ENCODE measurements around the gene GRAPL. TPM values are rescaled to one million over a fixed set of nuclear protein-coding genes. Genes with fewer than 3 reads are reported as not detected.
"Not testable (repeated sequence)": the region's sequence is repeated elsewhere in the genome, so short reads cannot be mapped to it uniquely, and the experiment has no call there.

Gene GRAPL
- total RNA-seq, 1 donor from 2014 or later = 8.3 TPM

GRCh38 chr17:19145471-19145870, 18.1 kb downstream of the GRAPL start:
- intact Hi-C loops (cut with micrococcal nuclease); H3K4me3 Mint-ChIP-seq; H3K9me3 Mint-ChIP-seq; DNase-seq (ENCODE audit: low spot score); H3K27me3 Mint-ChIP-seq (ENCODE audit: insufficient read depth); H3K4me1 Mint-ChIP-seq (ENCODE audit: low read depth); H3K36me3 Mint-ChIP-seq (ENCODE audit: low read depth); H3K27ac Mint-ChIP-seq: not testable (repeated sequence)

DNA sequence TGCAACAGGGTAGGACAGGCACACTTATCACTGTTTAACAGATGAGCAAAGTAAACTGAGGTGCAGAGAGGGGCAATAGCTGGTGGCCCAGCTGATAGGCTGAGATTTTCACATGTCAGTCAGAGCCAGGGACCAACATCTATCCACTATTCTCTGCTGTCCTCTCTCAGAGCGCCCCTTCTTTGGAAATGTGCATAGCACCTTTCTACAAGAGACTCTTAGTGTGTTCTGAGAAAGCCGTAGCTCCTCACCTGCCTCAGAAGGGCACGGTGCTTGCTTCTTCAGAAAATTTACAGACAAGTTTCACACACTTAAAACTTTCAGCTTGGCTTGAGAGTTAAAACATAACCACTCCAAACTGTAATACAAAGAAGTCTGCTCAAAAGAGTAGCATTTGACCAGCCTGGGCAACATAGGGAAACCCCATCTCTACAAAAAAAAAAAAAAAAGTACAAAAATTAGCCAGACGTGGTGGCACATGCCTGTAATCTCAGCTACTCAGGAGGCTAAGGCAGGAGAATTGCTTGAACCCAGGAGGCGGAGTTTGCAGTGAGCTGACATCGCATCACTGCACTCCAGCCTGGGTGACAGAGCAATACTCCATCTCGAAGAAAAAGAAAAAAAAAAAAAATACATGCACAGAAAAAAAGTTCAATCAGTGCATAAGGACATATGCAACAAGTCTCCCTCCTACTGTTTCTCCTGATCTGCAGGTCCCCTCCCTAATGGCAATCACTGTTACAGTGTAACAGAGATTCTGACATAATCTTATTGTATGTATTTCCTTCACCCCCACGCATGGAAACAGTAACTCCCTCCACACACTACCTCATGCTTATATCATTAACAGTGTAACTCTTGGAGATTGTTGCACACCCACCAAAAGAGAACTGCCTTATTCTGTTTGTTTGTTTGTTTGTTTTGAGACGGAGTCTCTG, 23.6 kb downstream of the GRAPL start:
- intact Hi-C loops (cut with micrococcal nuclease); H3K9me3 Mint-ChIP-seq; H3K36me3 Mint-ChIP-seq (ENCODE audit: low read depth); H3K4me3 Mint-ChIP-seq; H3K27ac Mint-ChIP-seq; DNase-seq (ENCODE audit: low spot score); H3K4me1 Mint-ChIP-seq (ENCODE audit: low read depth); H3K27me3 Mint-ChIP-seq (ENCODE audit: insufficient read depth): not testable (repeated sequence)

DNA sequence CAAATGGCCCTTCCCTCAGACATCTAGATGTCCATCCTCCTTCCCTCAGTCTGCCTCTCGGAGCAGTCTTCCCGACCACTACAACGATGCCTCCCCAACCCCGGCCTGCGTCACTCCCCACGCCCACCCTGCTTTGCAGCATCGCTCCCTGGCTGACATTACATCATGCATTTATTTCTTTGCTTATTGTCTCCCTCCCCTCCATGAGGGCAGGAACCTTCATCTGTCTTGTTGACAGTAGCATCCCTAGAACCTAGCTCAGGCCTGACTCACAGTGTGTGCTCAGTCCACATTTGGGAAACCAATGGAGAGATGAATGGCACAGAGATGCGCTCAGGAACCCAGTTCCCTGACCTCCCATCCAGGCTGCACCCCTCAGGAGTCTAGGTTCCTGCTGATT, 30.2 kb downstream of the GRAPL start:
- H3K27ac Mint-ChIP-seq; H3K27me3 Mint-ChIP-seq (ENCODE audit: insufficient read depth); intact Hi-C loops (cut with micrococcal nuclease); H3K4me3 Mint-ChIP-seq; H3K36me3 Mint-ChIP-seq (ENCODE audit: low read depth); H3K4me1 Mint-ChIP-seq (ENCODE audit: low read depth); H3K9me3 Mint-ChIP-seq; DNase-seq (ENCODE audit: low spot score): not testable (repeated sequence)

DNA sequence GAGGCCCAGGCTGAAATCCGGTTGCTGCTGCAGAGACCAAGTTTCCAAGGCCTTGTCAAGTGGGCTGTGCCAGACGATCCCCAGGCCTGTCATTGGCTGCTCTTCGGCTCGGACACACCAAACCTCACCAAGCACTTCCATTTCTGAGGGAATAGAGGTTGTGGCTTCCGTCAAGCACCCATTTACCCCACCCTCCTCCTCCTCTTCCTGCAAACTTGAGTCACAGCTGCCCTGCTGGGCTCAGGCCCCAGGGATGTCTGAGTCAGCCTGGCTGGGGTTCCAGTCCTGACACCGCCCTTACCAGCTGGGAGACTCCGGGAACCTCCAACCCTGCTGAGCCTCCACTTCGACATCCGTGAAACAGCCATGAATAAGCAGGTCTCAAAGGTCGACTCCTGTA, 31.1 kb downstream of the GRAPL start:
- DNase-seq (ENCODE audit: low spot score); intact Hi-C loops (cut with micrococcal nuclease); H3K9me3 Mint-ChIP-seq; H3K27me3 Mint-ChIP-seq (ENCODE audit: insufficient read depth); H3K4me1 Mint-ChIP-seq (ENCODE audit: low read depth); H3K27ac Mint-ChIP-seq; H3K36me3 Mint-ChIP-seq (ENCODE audit: low read depth); H3K4me3 Mint-ChIP-seq: not testable (repeated sequence)

DNA sequence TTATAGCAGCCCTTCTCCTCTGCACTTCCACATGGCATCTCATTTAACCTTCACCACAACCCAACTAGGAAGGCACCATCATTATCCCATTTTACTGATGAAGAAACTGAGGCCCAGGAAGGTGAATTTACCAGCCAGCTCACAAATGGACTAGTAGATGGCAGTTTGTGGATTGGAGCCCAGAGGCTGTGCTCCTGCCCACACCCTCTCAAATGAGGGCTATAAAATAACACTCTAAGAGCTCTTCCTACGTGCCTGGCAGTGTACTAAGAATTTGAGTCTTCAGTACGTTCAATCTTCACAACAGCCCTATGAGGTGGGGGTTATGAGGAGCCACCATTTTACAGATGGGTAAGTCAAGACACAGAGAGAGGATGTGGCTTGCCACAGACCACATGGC, 31.5 kb downstream of the GRAPL start:
- intact Hi-C loops (cut with micrococcal nuclease); H3K36me3 Mint-ChIP-seq (ENCODE audit: low read depth); DNase-seq (ENCODE audit: low spot score); H3K9me3 Mint-ChIP-seq; H3K4me3 Mint-ChIP-seq; H3K27ac Mint-ChIP-seq; H3K27me3 Mint-ChIP-seq (ENCODE audit: insufficient read depth); H3K4me1 Mint-ChIP-seq (ENCODE audit: low read depth): not testable (repeated sequence)

DNA sequence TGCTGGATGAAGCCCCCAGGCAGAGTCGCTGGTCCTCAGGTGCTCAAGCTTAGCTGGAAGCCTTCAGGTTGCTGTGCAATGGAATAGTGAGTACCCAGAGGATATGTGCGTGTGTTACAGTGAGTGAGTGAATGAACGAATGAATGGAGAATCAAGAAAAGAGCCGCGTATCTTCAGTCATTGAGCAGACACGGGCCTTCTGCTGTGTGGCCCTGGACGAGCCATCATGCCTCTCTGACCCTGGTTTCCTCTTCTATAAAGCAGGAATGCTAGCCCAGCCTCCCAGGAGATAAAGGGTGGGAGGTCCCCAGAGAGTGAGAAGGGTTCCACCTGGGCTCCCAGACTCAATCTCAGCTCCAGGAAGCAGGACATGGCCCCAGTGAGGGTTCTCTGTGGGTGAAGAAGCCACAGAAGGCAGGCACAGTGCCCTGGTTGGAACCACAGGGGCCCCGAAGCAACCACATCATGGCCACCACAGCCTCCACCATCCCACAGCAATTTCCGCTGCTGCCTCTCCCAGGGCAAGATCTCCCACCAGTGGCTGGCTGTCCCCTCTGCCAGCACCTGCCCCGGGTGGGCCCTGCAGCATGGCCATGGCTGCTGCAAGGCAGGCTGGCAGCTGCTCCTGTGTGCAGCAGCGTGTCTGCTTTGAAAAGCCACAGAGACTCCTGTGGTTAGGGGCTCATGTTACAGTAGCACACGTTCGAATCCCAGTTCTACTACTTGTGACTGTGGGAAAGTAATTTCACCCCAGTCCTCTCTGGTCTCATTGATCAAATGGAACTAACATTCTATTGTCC, 34.1 kb downstream of the GRAPL start:
- intact Hi-C loops (cut with micrococcal nuclease); DNase-seq (ENCODE audit: low spot score); H3K9me3 Mint-ChIP-seq; H3K4me3 Mint-ChIP-seq; H3K27me3 Mint-ChIP-seq (ENCODE audit: insufficient read depth); H3K4me1 Mint-ChIP-seq (ENCODE audit: low read depth); H3K27ac Mint-ChIP-seq; H3K36me3 Mint-ChIP-seq (ENCODE audit: low read depth): not testable (repeated sequence)

- H3K36me3 Mint-ChIP-seq (ENCODE audit: low read depth); H3K27me3 Mint-ChIP-seq (ENCODE audit: insufficient read depth); H3K27ac Mint-ChIP-seq; H3K4me3 Mint-ChIP-seq; DNase-seq (ENCODE audit: low spot score); H3K4me1 Mint-ChIP-seq (ENCODE audit: low read depth); H3K9me3 Mint-ChIP-seq; intact Hi-C loops (cut with micrococcal nuclease): not testable (repeated sequence)
Measured at GRCh38 chr17:19162384-19163216, 35.2 kb downstream of the GRAPL start.

DNA sequence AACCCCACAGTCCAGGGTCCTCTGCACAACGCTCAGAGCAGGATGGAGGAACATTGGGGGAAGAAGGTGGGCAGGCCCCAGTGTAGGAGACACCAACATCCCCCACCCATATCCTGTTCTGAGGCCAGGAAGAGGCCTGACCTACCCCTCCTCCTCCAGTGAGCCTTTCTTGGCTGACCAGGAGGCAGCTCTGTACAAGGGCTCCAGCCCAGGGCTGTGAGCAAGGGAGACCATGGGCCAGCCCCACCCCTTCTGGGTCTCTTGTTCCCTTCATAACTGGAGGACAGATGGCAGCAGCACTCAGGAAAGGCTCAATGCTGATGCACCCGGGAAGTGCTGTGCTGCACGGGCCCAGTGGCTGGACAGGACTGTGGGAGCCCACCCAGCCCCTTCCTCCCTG, 47.0 kb downstream of the GRAPL start:
- H3K4me1 Mint-ChIP-seq (ENCODE audit: low read depth); H3K27ac Mint-ChIP-seq; intact Hi-C loops (cut with micrococcal nuclease); H3K36me3 Mint-ChIP-seq (ENCODE audit: low read depth); H3K9me3 Mint-ChIP-seq; H3K27me3 Mint-ChIP-seq (ENCODE audit: insufficient read depth); H3K4me3 Mint-ChIP-seq; DNase-seq (ENCODE audit: low spot score): not testable (repeated sequence)

DNA sequence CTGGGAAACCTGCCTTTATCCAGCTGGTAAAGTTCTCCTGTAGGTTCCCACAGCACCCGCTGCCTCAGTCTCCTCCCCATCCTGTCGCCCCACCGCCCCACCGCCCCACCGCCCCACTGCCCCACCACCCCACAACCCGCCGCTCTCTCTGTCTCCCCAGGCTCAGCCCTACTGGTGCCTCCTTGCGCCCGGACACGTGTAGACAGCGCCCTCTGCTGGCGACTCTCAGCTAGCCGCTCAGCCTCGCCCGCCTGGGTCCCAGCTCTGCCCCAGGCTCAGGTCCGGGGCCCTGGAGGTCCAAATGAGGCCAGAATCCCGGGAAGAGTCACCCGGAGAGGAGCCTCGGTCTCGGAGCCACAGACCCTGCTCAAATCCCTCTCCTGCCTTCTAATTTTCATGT, 48.0 kb downstream of the GRAPL start:
- not testable (repeated sequence) for H3K4me3 Mint-ChIP-seq

DNA sequence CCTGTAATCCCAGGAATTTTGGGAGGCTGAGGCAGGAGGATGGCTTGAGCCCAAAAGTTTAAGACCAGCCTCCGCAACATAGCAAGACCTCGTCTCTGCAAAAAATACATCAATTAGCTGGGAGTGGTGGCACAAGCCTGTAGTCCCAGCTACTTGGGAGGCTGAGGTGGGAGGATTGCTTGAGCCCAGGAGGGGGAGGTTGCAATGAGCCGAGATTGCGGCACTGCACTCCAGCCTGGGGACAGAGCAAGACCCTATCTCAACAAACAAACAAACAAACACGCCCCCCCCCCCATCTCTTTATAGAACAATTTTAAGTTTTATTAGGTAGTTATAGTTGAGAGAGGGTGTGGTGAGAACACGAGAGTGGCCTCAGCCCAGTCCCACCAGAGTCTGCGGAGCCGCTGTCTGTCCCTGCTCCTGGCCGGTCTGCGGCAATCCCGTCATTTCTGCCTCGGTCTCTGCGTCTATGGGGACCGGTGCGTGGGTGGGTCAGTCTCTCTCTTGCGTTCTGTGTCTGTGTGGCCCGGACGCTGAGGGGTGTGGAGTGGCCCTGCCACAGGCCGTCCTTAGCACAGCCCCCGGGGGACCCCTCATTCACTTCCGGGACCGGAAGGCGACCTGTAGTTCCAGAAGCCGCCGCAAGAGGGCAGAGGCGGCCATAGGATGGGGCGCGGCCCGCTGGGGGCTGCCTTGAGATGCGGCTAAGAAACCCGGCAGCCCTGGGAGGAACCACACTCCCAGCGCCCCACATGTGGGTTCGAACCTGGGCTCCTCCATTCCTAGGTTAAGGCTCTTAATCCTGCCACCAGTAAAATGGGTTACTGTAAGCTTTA, 53.9 kb downstream of the GRAPL start:
- H3K4me3 Mint-ChIP-seq; H3K27me3 Mint-ChIP-seq (ENCODE audit: insufficient read depth); DNase-seq (ENCODE audit: low spot score); H3K4me1 Mint-ChIP-seq (ENCODE audit: low read depth); H3K9me3 Mint-ChIP-seq; H3K36me3 Mint-ChIP-seq (ENCODE audit: low read depth); intact Hi-C loops (cut with micrococcal nuclease); H3K27ac Mint-ChIP-seq: not testable (repeated sequence)

More for the DNA sequence above, 48.0 kb downstream of the GRAPL start:
- H3K27ac Mint-ChIP-seq; intact Hi-C loops (cut with micrococcal nuclease); H3K9me3 Mint-ChIP-seq; H3K27me3 Mint-ChIP-seq (ENCODE audit: insufficient read depth); DNase-seq (ENCODE audit: low spot score); H3K4me1 Mint-ChIP-seq (ENCODE audit: low read depth); H3K36me3 Mint-ChIP-seq (ENCODE audit: low read depth): not testable (repeated sequence)

DNA sequence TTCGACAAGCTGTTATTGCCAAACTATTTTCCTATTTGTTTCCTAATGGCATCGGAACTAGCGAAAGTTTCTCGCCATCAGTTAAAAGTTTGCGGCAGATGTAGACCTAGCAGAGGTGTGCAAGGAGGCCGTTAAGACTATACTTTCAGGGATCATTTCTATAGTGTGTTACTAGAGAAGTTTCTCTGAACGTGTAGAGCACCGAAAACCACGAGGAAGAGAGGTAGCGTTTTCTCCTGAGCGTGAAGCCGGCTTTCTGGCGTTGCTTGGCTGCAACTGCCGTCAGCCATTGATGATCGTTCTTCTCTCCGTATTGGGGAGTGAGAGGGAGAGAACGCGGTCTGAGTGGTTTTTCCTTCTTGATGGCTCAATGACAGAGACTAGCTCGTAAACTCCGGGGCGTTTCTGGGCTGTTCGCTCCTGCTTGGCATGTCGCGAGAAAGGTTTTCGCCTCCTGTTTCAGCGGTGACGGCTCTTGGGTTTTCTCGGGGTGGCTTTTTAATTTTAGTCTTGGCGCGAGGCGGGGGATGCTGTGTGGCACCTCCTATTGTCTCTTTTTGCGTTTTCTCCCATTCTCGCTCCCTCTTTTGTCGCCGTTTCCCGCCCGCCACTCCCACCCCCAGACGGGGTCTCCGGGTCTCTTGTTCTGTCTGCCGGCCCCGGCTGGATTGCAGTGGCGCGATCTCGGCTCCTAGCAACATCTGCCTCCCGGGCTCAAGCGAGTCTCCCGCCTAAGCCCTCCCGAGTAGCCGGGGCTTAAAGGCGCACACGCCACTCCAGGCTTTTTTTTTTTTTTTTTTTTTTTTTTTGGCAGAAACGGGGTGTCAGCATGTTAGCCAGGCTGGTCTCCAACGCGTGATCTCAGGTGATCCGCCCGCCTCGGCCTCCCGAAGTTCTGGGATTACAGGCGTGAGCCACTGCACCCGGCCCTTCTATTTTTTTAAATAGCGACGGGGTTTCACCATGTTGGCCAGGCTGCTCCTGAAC, 60.8 kb downstream of the GRAPL start:
- H3K27me3 Mint-ChIP-seq (ENCODE audit: insufficient read depth); H3K36me3 Mint-ChIP-seq (ENCODE audit: low read depth); H3K27ac Mint-ChIP-seq; H3K4me3 Mint-ChIP-seq; H3K9me3 Mint-ChIP-seq; intact Hi-C loops (cut with micrococcal nuclease); H3K4me1 Mint-ChIP-seq (ENCODE audit: low read depth): not testable (repeated sequence)
- DNase-seq (ENCODE audit: low spot score) = peak; percentile 95

All from activated T-helper 1 cell treated with anti-CD3 and anti-CD28 coated beads, Interleukin-12 subunit alpha, Interleukin-12 subunit beta, Interleukin-2, Interleukin-4 antibody, amounts not matched to agents 30 ng/mL and 10 ng/mL and 1 ng/mL, durations not matched to agents 14 hours and 24 hours and 36 hours (primary cell).